ENCODE measurements around the gene NCAPH2.
"Not testable (repeated sequence)": the region's sequence is repeated elsewhere in the genome, so short reads cannot be mapped to it uniquely, and the experiment has no call there.

The NCAPH2 gene

GRCh38 chr22:50529897-50530579 is 22.0 kb downstream of the NCAPH2 start, which contains the start of gene TYMP:
TSS of gene TYMP (minus strand) at chr22:50530012. CDS start at chr22:50529709, 303 bp downstream.
- no peak for DNase-seq (ENCODE audit: low read depth in 2 of 2)

GRCh38 chr22:50530580-50530876 is 22.5 kb downstream of the NCAPH2 start:
- no peak for DNase-seq (ENCODE audit: low read depth in 2 of 2)

GRCh38 chr22:50530877-50531545 is 23.0 kb downstream of the NCAPH2 start:
- no peak for DNase-seq (ENCODE audit: low read depth in 2 of 2)

GRCh38 chr22:50531546-50531961 is 23.5 kb downstream of the NCAPH2 start:
- DNase-seq (ENCODE audit: low read depth in 2 of 2) = no peak

GRCh38 chr22:50531962-50532674 is 24.1 kb downstream of the NCAPH2 start:
- DNase-seq (ENCODE audit: low read depth in 2 of 2) = no peak

- no peak for DNase-seq (ENCODE audit: low read depth in 2 of 2)
Measured at GRCh38 chr22:50532824-50533796, 25.1 kb downstream of the NCAPH2 start.

- not testable (repeated sequence) for DNase-seq (ENCODE audit: low read depth in 2 of 2)
Measured at GRCh38 chr22:50533856-50534711, 26.1 kb downstream of the NCAPH2 start.

GRCh38 chr22:50535113-50535512 is 27.1 kb downstream of the NCAPH2 start:
- no peak for DNase-seq (ENCODE audit: low read depth in 2 of 2)

- DNase-seq (ENCODE audit: low read depth in 2 of 2) = no peak
Measured at GRCh38 chr22:50536226-50536625, 28.2 kb downstream of the NCAPH2 start.

- DNase-seq (ENCODE audit: low read depth in 2 of 2) = no peak
Measured at GRCh38 chr22:50537765-50538164, 29.7 kb downstream of the NCAPH2 start.

GRCh38 chr22:50540381-50540780 is 32.4 kb downstream of the NCAPH2 start:
- no peak for DNase-seq (ENCODE audit: low read depth in 2 of 2)

- peak; percentile 55 to 58 for DNase-seq (ENCODE audit: low read depth in 2 of 2)
Measured at GRCh38 chr22:50541667-50542026, 33.6 kb downstream of the NCAPH2 start.

- DNase-seq (ENCODE audit: low read depth in 2 of 2) = no peak
Measured at GRCh38 chr22:50542416-50542927, 34.4 kb downstream of the NCAPH2 start.

- DNase-seq (ENCODE audit: low read depth in 2 of 2) = no peak
Measured at GRCh38 chr22:50544078-50544745, 36.2 kb downstream of the NCAPH2 start.

GRCh38 chr22:50544746-50545253 is 36.8 kb downstream of the NCAPH2 start:
- no peak for DNase-seq (ENCODE audit: low read depth in 2 of 2)

- DNase-seq (ENCODE audit: low read depth in 2 of 2) = no peak
Measured at GRCh38 chr22:50545522-50546325, 37.7 kb downstream of the NCAPH2 start, which contains the start of gene KLHDC7B. TSS of gene KLHDC7B (plus strand) at chr22:50545899. CDS start at chr22:50546244, 345 bp downstream.

- no peak for DNase-seq (ENCODE audit: low read depth in 2 of 2)
Measured at GRCh38 chr22:50546326-50547262, 38.6 kb downstream of the NCAPH2 start.
